ENCODE results near the gene VAV1. TPM values are rescaled to one million over a fixed set of nuclear protein-coding genes. Genes with fewer than 3 reads are reported as not detected.
A peak's percentile ranks its signal among the peaks of the same experiment; 100 is the strongest.

The VAV1 gene
- total and polyA plus RNA-seq, 10 of the 15 experiments (the other 5 are each of a cell fraction or from before 2014, with no cell fraction given): 1.6 to 76.8 (median 40.7) TPM

DNA sequence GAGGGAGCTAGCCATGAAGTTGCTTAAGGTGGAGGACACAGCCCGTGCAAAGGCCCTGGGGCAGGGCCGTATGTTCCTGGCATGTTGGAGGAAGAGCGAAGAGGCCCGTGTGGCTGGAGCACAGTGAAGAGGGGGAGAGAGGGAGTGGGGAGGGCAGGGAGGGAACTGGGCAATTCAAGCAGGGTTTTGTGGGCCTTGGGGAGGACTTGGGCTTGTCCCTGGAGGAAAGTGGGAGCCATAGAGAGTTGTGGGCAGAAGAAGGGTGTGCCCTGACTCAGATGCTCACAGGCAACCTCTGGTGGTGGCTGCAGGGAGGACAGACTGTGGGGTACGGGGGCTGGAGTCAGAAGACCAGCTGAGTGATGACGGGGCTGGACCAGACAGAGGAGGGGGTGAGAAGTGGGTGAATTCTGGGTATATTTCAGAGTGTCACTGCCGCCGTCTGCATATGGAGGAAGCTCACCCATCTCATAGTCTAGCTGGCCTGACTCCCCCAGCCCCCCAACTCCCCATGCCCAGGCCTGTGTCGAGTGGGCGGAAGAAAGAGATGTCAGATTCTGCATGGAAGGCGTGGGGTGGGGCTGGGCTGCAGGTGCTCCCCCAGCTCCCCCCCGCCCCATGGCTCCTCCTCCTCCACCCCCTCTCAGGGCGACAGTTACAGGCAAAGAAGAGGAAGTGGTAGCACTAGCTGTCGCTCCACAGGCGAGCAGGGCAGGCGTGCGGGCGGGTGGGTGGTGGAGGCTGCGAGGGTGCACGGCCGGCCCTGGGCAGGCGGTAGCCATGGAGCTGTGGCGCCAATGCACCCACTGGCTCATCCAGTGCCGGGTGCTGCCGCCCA is at the start of gene VAV1 (continued):
- TF ChIP-seq KLF5 (IDR thresholded peaks at IDR 0.05; ENCODE audit: partially characterized antibody) (no peak), FOXM1 (IDR thresholded peaks at IDR 0.05; ENCODE audit: low read depth, low read length) (no peak), DPF2 (IDR thresholded peaks at IDR 0.05) (peak; percentile 73; the same call in 1 of the 2 replicates), ETV6 (conservative IDR thresholded peaks at IDR 0.05 in 1 of 2, IDR thresholded peaks at IDR 0.05 in 1 of 2; ENCODE audit: borderline replicate concordance in 1 of 2, low read depth in 1 of 2) (no peak), EP300 (IDR thresholded peaks at IDR 0.05; ENCODE audit: borderline replicate concordance in 1 of 2, control insufficient read depth in 1 of 2, low read depth in 2 of 2, low read length in 2 of 2) (no peak; a peak in 1 of 4 replicates), PAX8 (IDR thresholded peaks at IDR 0.05) (no peak), RAD21 (IDR thresholded peaks at IDR 0.05; ENCODE audit: insufficient read depth, low read depth, low read length) (peak; percentile 37), E2F8 (IDR thresholded peaks at IDR 0.05; ENCODE audit: low read depth, partially characterized antibody) (no peak), IKZF2 (IDR thresholded peaks at IDR 0.05) (peak; percentile 15 to 52; a peak in 1 of 4 replicates), SPI1 (IDR thresholded peaks at IDR 0.05; ENCODE audit: borderline replicate concordance, insufficient read depth, low read depth, low read length) (peak; percentile 93), TCF7 (IDR thresholded peaks at IDR 0.05; ENCODE audit: borderline replicate concordance) (no peak), SKIL (IDR thresholded peaks at IDR 0.05; ENCODE audit: low read depth, poor library complexity, severe bottlenecking) (no peak), ESRRA (IDR thresholded peaks at IDR 0.05; ENCODE audit: low read length) (0 out of 2 replicates have a peak, but pooled peaks have one; percentile 20), HCFC1 (IDR thresholded peaks at IDR 0.05; ENCODE audit: low read length) (peak; percentile 24; the same call in 1 of the 2 replicates), ZNF24 (IDR thresholded peaks at IDR 0.05) (no peak), CBFB (IDR thresholded peaks at IDR 0.05; ENCODE audit: low read depth) (peak; percentile 60; the same call in 1 of the 2 replicates), BACH1 (IDR thresholded peaks at IDR 0.05; ENCODE audit: borderline replicate concordance) (peak; percentile 84; the same call in 1 of the 2 replicates), EED (IDR thresholded peaks at IDR 0.05; ENCODE audit: low read depth) (no peak), SRF (IDR thresholded peaks at IDR 0.05; ENCODE audit: low read depth in 2 of 2, low read length in 2 of 2) (0 out of 4 replicates have a peak, but pooled peaks of 1 of the 2 experiments have one; percentile 41), MYB (IDR thresholded peaks at IDR 0.05; ENCODE audit: borderline replicate concordance, low read depth, low read length) (no peak), RUNX3 (IDR thresholded peaks at IDR 0.05; ENCODE audit: low read length) (peak; percentile 35; the same call in 1 of the 2 replicates)
- TF ChIP-seq, protein P1, sequence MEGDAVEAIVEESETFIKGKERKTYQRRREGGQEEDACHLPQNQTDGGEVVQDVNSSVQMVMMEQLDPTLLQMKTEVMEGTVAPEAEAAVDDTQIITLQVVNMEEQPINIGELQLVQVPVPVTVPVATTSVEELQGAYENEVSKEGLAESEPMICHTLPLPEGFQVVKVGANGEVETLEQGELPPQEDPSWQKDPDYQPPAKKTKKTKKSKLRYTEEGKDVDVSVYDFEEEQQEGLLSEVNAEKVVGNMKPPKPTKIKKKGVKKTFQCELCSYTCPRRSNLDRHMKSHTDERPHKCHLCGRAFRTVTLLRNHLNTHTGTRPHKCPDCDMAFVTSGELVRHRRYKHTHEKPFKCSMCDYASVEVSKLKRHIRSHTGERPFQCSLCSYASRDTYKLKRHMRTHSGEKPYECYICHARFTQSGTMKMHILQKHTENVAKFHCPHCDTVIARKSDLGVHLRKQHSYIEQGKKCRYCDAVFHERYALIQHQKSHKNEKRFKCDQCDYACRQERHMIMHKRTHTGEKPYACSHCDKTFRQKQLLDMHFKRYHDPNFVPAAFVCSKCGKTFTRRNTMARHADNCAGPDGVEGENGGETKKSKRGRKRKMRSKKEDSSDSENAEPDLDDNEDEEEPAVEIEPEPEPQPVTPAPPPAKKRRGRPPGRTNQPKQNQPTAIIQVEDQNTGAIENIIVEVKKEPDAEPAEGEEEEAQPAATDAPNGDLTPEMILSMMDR (IDR thresholded peaks at IDR 0.05 in 2 of 3, conservative IDR thresholded peaks at IDR 0.05 in 1 of 3; ENCODE audit: control insufficient read depth in 2 of 3, extremely low read depth in 1 of 3, insufficient read depth in 1 of 3, low read depth in 3 of 3, low read length in 3 of 3): peak; percentile 43 to 62 (median 58); a peak in 5 of 6 replicates

All from GM12878 (cell line).